Testis (tissue), 3 donors: ENCODE measurements around the gene S100A9. TPM values are rescaled to one million over a fixed set of nuclear protein-coding genes. Genes with fewer than 3 reads are reported as not detected.
"Not testable (repeated sequence)": the region's sequence is repeated elsewhere in the genome, so short reads cannot be mapped to it uniquely, and the experiment has no call there.

ENCODE experiments used
- DNase-seq: peaks from one replicate; pipeline ENCODE4 v3.0.0-alpha.2; 2019
- H3K27ac ChIP-seq, 2 donors: fragments of 200-600 bp; sonication (generic); one replicate each; pipeline ENCODE4 v1.5.1; 2019
- H3K27me3 ChIP-seq: fragments of 200-600 bp; sonication (generic); one replicate; pipeline ENCODE4 v1.5.1; 2019
- H3K36me3 ChIP-seq: fragments of 200-600 bp; sonication (generic); one replicate; pipeline ENCODE4 v1.5.1; 2017; ENCODE audit warnings: low read depth; ENCODE audit errors: missing control alignments
- H3K4me1 ChIP-seq: fragments of 200-600 bp; sonication (generic); one replicate; pipeline ENCODE4 v1.5.1; 2019
- H3K4me3 ChIP-seq, 2 donors: fragments of 200-600 bp; sonication (generic); one replicate each; pipeline ENCODE4 v1.5.1; 2017 to 2019
- H3K9me3 ChIP-seq: fragments of 200-600 bp; sonication (generic); one replicate; pipeline ENCODE4 v1.5.1; 2017
- CTCF ChIP-seq, 3 experiments: fragments of 450-650 bp in 2 of 3; fragments of 200-600 bp in 1 of 3; sonication (generic) in 1 of 3; IDR thresholded peaks; one replicate each; pipeline ENCODE4 v1.5.1; 2016 to 2019; ENCODE audit warnings: antibody characterized with exemption in 3 of 3, mild to moderate bottlenecking in 2 of 3, moderate library complexity in 1 of 3
- POLR2A ChIP-seq: fragments of 450-650 bp; IDR thresholded peaks from one replicate; pipeline ENCODE4 v1.6.1; 2017; ENCODE audit warnings: antibody characterized with exemption, mild to moderate bottlenecking, moderate library complexity
- WGBS, 2 donors: methylation state at CpG; one replicate each; pipeline ENCODE4 v1.1.5; 2018; 5-methylcytosine and 5-hydroxymethylcytosine counted together
- intact Hi-C: fragments of 100-400 bp; cut with DNase I; formaldehyde crosslinking; loops from one replicate; pipeline ENCODE4 v1.15.1; 2023; ENCODE audit warnings: low total_unique reads
- polyA plus RNA-seq: library from polyadenylated mRNA; stranded (reverse); fragments of 350-450 nt; fragmentation: Illumina TruSeq; extraction: RNeasy Lipid Tissue Mini Kit (QIAGEN cat#74804); gene quantifications from one replicate; pipeline ENCODE4 v1.2.3, GENCODE V29; 2014; ENCODE audit warnings: low read depth, low replicate concordance; ENCODE audit not compliant: insufficient read depth
- total RNA-seq, 2 donors: library from RNA; depleted of rRNA; stranded (reverse); fragments of >200 nt; gene quantifications; one replicate each; pipeline ENCODE4 v1.2.3, GENCODE V29; 2016

Gene S100A9
- total and polyA plus RNA-seq, 3 donors from 2014 or later: 4.6 to 36.6 (median 10.7) TPM

GRCh38 chr1:153402226-153402625 lies 44.6 kb downstream of the S100A9 start:
- Histone ChIP-seq H3K27me3 (no peaks in the 10 kb centered on the region), H3K36me3 (no peaks in the 10 kb centered on the region), H3K4me3 (no peak overlapping the region), H3K27ac (no peak overlapping the region), H3K9me3 (no peaks in the 10 kb centered on the region), H3K4me1 (no peaks in the 10 kb centered on the region)
- intact Hi-C loops: no loop called here
- 75 to 81% methylated on average over 2 of the region's 2 CpGs for WGBS, 2 donors
- TF ChIP-seq POLR2A: no peak
- TF ChIP-seq CTCF (IDR thresholded peaks at IDR 0.05): no peak
- DNase-seq: no peak

- TF ChIP-seq CTCF (IDR thresholded peaks at IDR 0.05) (no peak), POLR2A (no peak)
- WGBS, 2 donors: 82 to 87% methylated on average over 11 of the region's 11 CpGs
- no peaks in the 10 kb centered on the region for H3K9me3 ChIP-seq
- no peak for DNase-seq
- no peaks in the 10 kb centered on the region for H3K4me1 ChIP-seq
- H3K36me3 ChIP-seq: no peaks in the 10 kb centered on the region
- intact Hi-C loops: no loop called here
- no peak overlapping the region for H3K4me3 ChIP-seq
- H3K27ac ChIP-seq: no peak overlapping the region
- no peaks in the 10 kb centered on the region for H3K27me3 ChIP-seq
Observed at GRCh38 chr1:153403421-153404085, 45.9 kb downstream of the S100A9 start.

GRCh38 chr1:153404086-153404635 lies 46.5 kb downstream of the S100A9 start:
- Histone ChIP-seq H3K27me3 (no peaks in the 10 kb centered on the region), H3K27ac (no peak overlapping the region), H3K4me3 (no peak overlapping the region), H3K4me1 (no peaks in the 10 kb centered on the region), H3K36me3 (no peaks in the 10 kb centered on the region), H3K9me3 (no peaks in the 10 kb centered on the region)
- intact Hi-C loops: no loop called here
- 64 to 74% methylated on average over 5 to 7 of the region's 7 CpGs for WGBS, 2 donors
- no peak for TF ChIP-seq POLR2A
- TF ChIP-seq CTCF (IDR thresholded peaks at IDR 0.05): no peak
- no peak for DNase-seq

GRCh38 chr1:153404768-153405167 lies 47.1 kb downstream of the S100A9 start:
- no peaks in the 10 kb centered on the region for H3K9me3 ChIP-seq
- H3K27ac ChIP-seq: no peak overlapping the region
- H3K4me1 ChIP-seq: no peaks in the 10 kb centered on the region
- intact Hi-C loops: no loop called here
- H3K27me3 ChIP-seq: no peaks in the 10 kb centered on the region
- H3K36me3 ChIP-seq: no peaks in the 10 kb centered on the region
- TF ChIP-seq POLR2A (no peak), CTCF (IDR thresholded peaks at IDR 0.05) (peak in 2 of 3 experiments; percentile 57 to 74)
- peak; percentile 61 for DNase-seq
- no peak overlapping the region for H3K4me3 ChIP-seq
- 37 to 50% methylated on average over 15 of the region's 15 CpGs for WGBS, 2 donors

GRCh38 chr1:153405825-153406599 lies 48.4 kb downstream of the S100A9 start:
- H3K27ac ChIP-seq, intact Hi-C loops: not testable (repeated sequence)

GRCh38 chr1:153407274-153407673 lies 49.6 kb downstream of the S100A9 start:
- H3K36me3 ChIP-seq, DNase-seq, H3K4me3 ChIP-seq, H3K27ac ChIP-seq, H3K27me3 ChIP-seq, H3K4me1 ChIP-seq, H3K9me3 ChIP-seq, intact Hi-C loops: not testable (repeated sequence)
- WGBS, 2 donors: 77 to 80% methylated on average over 9 to 11 of the region's 11 CpGs

More at GRCh38 chr1:153405825-153406599, 48.4 kb downstream of the S100A9 start:
- H3K9me3 ChIP-seq, H3K27me3 ChIP-seq, H3K36me3 ChIP-seq, H3K4me3 ChIP-seq, DNase-seq, H3K4me1 ChIP-seq: not testable (repeated sequence)
- WGBS, 2 donors: 80 to 81% methylated on average over 2 to 6 of the region's 6 CpGs
